ENCODE measurements around the gene GRIP1.

Gene GRIP1

DNA sequence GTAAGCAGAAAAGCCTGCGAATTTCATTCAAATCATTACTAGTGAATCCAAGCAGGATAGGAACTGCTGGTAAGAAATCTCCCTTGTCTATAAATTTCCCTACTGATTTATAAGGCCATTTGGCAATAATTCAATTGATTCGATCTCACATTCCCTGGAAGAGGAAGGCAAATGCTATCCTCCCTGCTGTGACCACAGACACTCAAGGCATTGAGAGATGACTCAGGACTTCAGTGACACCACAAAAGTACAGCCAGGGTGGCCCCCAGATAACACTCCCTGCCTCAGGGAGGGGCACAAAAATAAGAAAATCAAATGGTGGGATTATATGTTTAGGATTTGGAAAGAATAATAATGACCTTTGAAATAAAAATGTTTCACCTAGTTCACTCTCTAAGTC, 162.7 kb downstream of the GRIP1 start:
- TF ChIP-seq, protein P1, sequence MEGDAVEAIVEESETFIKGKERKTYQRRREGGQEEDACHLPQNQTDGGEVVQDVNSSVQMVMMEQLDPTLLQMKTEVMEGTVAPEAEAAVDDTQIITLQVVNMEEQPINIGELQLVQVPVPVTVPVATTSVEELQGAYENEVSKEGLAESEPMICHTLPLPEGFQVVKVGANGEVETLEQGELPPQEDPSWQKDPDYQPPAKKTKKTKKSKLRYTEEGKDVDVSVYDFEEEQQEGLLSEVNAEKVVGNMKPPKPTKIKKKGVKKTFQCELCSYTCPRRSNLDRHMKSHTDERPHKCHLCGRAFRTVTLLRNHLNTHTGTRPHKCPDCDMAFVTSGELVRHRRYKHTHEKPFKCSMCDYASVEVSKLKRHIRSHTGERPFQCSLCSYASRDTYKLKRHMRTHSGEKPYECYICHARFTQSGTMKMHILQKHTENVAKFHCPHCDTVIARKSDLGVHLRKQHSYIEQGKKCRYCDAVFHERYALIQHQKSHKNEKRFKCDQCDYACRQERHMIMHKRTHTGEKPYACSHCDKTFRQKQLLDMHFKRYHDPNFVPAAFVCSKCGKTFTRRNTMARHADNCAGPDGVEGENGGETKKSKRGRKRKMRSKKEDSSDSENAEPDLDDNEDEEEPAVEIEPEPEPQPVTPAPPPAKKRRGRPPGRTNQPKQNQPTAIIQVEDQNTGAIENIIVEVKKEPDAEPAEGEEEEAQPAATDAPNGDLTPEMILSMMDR (IDR thresholded peaks at IDR 0.05): no peak

DNA sequence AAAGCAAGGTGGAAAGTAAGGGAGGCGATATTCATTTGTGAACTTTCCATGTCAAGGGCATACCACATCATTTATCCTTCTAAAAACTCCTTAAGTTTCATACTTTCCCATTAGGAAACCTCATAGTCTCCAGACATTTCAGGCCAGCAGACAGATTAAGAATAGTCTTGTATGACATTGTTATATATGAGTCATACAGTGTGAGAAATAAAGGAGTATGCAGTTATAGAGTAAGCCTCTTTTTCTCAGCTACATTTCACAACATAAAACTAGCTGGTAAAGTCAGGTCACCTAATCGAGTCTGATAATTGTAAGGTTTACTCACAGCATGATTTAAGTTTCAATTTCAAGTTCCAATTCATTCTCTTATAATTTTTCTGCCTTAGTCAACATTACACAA, 164.3 kb downstream of the GRIP1 start:
- TF ChIP-seq, protein P1 (IDR thresholded peaks at IDR 0.05): no peak

DNA sequence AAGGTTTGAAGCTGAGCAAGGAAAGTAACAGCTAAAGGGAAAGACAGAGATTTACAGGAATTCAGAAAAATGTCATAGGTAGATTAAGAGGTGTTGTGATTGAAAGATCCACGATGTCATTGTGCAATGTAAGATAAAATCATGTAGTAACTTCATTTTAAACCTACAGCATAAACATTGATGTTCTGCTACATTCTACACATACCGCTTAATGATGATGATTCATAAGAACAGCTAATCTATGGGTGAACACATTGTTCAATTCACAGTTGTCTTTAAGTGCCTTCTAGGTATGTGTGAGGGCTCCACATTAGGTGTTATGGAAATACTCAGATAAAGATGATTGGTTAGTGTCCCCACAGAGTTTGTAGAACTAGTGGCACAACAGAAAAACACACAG, 170.9 kb downstream of the GRIP1 start:
- TF ChIP-seq, protein P1 (IDR thresholded peaks at IDR 0.05): no peak

DNA sequence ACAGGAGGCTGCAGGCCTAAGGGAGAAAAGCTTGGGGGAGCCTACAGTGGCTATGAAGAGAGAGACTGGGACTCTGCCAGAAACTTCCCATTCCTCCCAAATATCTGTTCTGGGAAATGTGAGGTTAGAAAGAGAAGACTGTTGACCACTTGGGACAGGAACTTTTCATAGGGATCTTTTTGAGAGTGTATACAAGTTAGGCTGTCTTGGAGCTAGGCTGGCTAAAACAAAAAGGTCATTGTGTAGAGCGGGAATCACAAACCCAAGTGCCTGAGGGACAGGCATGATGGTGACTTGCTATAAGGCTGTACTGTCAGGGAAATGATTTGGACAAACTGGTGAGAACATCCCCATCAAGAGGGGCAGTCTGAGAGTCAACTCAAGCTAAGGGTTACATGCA, 175.1 kb downstream of the GRIP1 start:
- TF ChIP-seq, protein P1 (IDR thresholded peaks at IDR 0.05): no peak

DNA sequence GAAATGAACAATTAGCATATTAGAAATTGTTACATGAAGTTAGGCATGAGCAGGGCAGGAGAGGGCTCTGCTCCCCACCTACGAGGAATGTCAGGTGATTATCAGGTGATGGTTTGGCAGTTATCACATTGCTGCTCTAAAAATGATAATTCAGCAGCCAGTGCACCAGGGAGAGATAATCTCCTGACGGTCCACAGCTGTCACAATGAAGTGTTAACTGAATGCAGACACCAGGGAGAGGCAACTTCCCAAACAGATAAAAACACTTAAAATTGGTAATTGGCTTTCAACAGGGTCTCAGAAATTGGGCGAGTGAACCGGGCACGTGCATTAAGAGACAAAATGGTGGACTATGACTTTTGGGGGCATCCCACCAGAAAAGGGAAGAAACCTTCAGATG, 176.0 kb downstream of the GRIP1 start:
- TF ChIP-seq, protein P1 (IDR thresholded peaks at IDR 0.05): no peak

DNA sequence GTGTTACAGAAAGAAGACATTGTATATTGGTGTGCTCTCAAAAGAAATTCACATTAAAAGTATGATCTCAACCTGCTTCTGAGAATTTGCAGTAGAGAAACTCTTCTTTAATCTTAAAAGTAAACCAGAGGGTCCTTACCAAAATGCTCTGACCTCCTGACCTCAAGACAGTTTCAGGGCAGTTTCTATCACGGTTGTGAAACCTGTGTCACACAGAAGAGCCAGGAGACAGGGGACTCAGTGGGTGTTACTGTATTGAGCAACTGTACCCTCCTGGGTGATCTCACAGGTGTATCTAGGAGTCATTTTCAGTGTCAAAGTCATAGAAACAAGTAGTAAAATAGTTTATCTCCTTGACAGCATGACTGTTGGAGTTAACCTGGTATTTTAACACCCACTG, 178.0 kb downstream of the GRIP1 start:
- TF ChIP-seq, protein P1 (IDR thresholded peaks at IDR 0.05): no peak

DNA sequence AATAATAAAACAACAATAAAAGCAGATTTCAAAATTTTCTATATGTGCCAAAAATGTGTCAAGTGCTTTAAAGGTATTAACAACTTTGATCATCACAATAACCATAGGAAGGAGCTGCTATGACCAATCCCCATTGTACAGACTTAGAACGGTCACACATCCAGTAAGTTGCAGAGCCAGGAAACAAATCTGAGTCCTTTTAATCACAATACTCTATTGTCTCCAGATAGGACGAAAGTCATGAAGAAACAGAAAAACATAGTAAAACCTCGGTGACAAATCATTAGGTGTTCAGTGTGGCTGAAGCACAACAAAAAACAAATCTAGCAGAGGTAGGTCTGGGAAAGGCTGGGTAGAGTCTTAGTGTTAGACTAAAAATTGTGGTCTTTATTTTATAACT, 178.8 kb downstream of the GRIP1 start:
- TF ChIP-seq, protein P1 (IDR thresholded peaks at IDR 0.05): no peak

DNA sequence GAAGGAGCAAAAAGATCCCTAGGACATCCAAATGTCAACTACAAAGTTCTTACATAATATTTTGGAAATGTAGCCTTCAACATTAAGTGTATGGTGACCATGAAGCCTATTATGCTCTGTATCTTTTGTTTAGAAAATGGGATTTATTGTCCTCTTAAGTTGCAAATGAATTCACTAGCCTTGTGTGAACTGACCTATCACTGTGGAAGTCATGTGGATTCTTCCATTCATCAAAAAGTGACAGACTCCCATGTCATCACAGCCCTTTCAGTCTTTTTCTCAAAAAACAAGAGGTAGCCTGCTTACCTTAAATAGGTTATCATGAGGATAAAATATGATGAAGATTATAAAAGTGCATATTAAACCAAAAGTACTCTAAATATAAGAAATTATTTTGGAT, 179.9 kb downstream of the GRIP1 start:
- TF ChIP-seq, protein P1 (IDR thresholded peaks at IDR 0.05): no peak

All from LNCAP (cell line).